GM21786 (cell line): ENCODE results near the gene IRX4.

Experiments
- ATAC-seq: cut with Tn5 transposase; IDR thresholded peaks from one replicate; pipeline ENCODE4 v1.9.1; 2021; ENCODE audit not compliant: unreplicated experiment

The IRX4 gene

DNA sequence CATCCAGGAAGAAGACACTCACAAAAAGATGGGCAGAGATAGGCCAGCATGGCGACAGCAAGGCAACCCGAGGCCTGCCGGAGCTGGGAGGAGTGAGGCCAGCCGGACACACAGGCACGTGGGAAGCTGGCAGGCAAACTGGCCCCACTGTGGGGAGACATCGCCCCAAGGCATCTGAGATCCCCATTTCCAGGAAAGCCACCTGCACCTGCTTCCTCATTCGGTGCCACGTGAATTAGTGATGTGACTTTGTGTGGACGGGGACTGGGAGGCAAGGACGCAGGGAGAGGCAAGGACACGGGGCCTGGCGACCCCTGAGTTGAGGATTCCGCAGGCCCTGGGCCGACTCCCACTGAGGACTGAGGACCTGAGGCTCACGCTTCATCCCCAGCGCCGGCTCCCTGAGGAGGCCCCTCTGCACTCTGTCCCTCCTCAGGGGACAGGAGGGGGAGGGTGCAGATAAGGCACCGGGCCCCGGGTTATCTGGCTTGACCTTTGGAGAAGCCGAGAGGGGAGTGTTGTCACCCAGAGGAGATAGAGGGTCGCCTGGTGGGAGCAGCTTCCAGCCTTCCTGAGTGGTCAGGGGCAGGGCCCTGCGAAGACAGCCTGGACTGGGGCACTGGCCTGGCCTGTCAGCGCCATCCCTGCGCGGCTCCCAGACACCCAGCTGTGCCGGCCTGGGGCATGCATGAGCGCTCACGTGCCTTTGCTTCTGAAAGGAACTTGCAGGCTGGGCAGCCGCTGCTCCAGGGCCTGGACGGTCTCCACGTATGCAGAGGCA is 41.8 kb downstream of the IRX4 start:
- no peak for ATAC-seq

DNA sequence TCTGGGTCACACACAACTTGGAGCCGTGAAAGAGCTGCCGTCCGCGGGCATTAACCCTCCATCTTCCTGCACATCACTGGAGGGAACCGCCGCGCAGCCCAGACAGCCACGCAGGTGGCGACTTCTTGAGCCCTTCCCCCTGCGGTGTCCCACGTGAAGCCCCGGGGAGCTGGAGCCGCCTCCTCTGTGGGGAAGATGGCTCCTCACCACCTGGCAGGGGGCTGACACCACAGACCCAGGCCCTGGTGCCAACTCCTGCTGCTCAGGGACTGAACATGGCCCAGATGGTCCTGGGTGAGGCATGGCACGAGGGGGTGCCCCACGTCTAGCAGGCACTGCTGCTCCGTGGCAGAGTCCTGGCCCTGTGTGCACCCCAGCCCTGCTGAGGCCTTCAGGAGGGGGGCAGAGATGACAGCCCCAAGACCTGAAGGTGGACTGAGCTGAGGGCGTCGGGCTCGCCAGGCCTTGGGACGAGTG is 42.6 kb downstream of the IRX4 start:
- ATAC-seq = no peak

GRCh38 chr5:1838013-1838412 is 44.7 kb downstream of the IRX4 start:
- no peak for ATAC-seq

DNA sequence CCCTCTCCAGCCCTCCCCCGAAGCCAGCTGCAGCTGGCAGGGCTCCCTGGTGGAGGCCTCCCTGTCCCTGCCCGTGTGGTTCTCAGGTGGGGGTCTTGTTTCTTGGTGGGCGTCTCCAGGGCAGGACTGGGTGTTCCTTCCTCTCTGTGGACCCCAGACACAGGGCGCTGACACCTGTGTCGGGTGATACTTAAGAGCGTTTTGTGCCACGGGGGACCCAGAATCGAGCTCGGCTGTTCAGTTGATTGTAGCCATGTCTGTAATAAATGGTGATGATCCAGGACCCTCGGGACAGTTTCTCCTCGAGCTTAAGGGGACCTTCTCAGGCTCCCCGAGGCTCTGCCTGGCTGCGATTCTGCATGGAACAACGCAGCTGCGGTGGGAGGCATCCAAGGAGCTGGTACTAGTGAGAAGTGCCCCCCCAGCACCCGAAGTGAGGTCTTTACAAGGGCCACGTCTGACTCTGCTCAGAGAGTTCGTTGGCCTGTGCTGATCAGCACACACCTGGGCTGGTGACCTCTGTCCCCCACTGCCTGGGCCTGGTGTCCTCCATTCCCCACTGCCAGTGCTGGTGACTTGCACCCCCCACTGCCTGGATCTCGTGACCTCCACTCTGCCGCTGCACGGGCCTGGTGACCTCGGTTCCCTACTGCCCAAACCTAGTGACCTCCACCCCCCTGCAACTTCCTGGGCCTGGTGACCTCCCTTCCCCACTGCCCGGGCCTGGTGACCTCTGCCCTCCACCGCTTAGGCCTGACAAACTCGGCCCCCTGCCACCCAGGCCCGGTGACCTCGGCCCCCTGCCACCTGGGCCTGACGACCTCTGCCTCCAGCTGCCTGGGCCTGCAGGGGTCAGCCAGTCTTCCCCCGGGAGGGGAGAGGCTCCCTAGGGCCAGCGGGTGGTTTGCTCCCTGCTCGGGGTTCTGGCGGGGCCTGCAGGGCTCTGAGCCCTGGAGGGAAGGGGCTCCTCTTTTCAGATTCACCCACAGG is 45.5 kb downstream of the IRX4 start:
- ATAC-seq = no peak

- no peak for ATAC-seq
These were observed 46.4 kb downstream of the IRX4 start for GRCh38 chr5:1836176-1836890.

DNA sequence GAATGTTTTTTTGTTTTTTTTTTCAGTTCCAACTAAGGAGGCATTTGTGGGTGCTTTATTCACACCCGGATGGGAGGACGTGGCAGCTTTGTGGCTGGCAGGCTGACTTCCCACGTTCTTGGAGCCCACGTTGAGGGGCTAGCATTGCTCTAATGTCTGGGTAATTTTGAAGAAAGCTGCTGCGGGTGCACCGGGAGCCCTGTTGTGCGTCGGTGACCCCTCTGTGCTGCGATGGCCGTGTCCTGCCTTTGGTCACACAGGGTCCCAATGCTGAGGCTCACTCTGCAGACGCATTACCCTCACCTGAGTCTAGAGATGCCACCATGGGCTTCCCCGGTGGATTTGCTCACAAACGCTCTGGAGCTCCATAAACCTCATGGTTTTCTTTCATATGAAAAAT is 47.3 kb downstream of the IRX4 start:
- no peak for ATAC-seq

DNA sequence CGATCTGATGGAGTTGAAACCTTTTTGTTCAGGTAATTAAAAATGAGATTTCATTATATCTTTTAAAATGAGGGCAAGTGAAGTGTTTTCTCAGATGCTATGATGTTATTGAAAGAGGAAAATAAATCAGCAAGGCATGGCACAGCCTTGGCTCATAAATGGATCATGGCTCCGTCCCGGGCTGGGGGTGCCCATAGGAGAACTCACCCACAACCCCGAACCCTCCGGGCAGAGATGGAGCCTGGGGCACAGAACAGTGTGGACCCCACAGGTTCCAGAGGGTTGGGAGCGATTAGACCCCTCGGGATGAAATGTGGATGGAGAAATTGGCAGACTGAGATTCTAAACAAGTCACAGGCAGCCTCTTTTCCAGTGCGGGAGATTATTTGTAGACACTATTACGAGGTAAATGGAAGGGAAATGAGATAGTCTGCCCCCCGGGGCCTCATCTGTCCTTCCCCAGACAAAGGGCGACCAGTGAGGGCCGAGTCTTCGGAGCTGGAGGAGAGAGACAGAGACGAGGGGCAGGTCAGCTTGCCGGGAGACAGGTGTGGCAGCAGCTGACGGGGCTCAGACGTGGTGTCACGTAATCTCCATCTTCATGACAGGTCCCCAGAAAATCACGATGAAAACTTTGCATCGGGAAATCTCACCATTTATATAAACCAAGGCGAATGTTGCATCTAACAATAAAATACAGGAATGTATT is 47.9 kb downstream of the IRX4 start:
- ATAC-seq = no peak

DNA sequence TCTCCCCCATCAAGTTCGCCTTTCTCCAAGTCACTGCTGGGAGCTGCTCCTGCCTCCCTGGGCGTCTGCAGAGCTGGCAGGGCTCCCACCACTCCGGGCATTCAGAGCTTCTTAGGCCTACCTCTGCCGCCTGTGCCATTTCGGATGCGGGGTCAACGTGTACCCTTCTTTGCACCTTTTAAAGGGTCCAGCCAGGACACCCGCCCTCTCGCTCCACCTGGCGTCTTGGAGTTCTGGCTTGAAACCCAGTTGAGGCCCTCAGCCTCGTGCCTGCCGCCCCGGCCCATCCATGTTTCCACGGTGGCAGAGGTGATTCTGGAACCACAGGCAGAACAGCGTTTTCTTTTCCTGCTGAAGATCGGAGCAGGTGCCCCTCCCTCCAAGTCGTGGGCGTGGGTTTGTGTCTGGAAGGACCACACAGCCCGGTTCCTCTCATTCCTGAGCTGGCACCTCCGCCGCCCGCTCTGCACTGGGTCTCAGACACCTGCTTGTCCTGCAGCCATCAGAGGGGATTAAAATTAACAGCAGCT is 48.6 kb downstream of the IRX4 start:
- ATAC-seq = no peak

DNA sequence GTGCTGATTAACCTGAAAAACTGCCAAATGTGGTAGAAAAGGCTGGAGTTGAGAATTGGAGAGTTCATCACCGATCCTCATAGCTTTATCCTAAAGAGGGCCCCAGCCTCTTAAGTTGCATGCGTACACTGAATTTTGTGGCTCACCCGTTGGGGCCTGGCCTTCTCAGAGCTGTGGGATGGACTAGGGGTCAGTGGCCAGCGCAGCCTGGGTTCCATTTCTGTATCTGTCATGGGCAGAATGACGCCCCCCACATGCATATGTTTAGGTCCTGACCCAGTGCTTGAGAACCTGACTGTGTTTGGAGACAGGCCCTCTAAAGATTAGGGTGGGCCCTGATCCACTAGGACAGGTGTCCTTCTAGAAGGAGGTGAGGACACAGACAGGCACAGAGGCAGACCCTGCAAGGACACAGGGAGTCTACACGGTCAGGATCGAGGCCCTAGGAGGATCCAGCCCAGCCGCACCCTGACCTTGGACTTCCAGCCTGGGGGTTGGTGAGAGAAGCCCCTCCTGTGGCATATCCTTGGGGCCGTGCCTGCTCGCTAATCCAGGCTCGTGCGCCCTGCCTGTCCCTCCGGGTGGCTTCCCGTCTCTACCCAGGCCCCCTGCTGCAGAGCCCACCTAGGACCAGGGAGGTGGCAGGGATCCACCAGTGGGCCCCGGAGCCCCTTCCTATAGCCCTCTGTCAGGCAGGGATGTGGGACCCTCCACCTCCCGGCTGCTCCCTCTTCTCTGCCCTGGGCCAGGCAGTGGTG is 49.3 kb downstream of the IRX4 start:
- no peak for ATAC-seq

- ATAC-seq = no peak
These were observed 50.0 kb downstream of the IRX4 start for GRCh38 chr5:1832511-1833250.

GRCh38 chr5:1831677-1832313 is 50.9 kb downstream of the IRX4 start:
- no peak for ATAC-seq

DNA sequence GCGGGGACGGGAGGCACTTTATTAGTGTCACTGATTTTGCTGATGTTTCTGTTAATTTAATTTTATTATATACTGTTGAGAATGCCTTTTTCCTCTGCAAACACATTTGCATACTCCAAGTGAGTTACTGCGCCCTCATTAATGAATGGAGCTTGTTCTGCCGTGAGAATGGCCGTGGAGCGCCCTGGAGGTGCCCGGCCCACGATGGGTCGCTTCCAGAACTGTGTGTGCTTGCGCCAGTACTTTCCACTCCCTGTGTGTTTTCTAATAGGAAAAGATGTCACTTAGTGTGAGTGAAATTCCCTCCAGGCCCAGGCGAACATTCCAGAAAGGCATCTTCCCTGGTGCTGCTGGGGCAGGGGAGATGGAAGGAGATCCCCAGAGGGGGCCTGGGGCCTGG is 51.5 kb downstream of the IRX4 start:
- no peak for ATAC-seq

GRCh38 chr5:1830571-1831228 is 52.0 kb downstream of the IRX4 start:
- no peak for ATAC-seq

DNA sequence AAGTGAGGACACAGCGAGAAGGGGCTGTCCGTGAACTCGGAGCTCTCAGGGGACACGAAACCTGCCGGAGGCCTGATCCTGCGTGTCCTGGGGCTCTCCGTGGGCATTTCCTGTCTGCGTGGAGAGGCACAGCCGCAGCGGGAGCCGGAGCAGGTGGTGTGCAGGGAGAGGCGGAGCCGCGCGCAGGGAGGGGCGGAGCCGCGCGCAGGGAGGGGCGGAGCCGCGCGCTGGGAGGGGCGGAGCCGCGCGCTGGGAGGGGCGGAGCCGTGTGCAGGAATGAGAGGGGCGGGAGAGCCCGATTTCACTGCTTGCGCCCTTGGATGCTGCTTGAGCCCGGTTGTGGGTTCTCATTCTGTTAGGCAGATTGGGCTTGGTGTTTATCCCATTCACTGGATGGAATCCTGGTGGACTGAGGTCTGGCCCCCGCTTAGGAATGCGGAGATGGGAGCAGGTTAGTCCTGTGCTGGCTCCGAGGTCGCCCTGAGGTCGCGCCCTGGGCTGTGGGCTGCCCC is 54.8 kb downstream of the IRX4 start:
- no peak for ATAC-seq
